Stimulated activated CD8-positive, alpha-beta memory T cell treated with anti-CD3 and anti-CD28 coated beads, Interleukin-12 subunit alpha, Interleukin-12 subunit beta, amount 100 ng/mL, for 24 hours (primary cell): ENCODE measurements around the gene PRPF18.

ENCODE experiments used
- DNase-seq: peaks from one replicate; pipeline ENCODE4 v3.0.0-alpha.2; 2020; ENCODE audit errors: extremely low read depth

PRPF18 gene

GRCh38 chr10:13669182-13669855 is 82.6 kb downstream of the PRPF18 start:
- DNase-seq = no peak

GRCh38 chr10:13669901-13670300 is 83.1 kb downstream of the PRPF18 start:
- no peak for DNase-seq

GRCh38 chr10:13670311-13670710 is 83.5 kb downstream of the PRPF18 start:
- no peak for DNase-seq

- DNase-seq = no peak
These were observed 85.1 kb downstream of the PRPF18 start for GRCh38 chr10:13671904-13672303.

GRCh38 chr10:13672548-13672947 is 85.8 kb downstream of the PRPF18 start:
- no peak for DNase-seq

- DNase-seq = no peak
These were observed 86.4 kb downstream of the PRPF18 start for GRCh38 chr10:13673156-13673555.

GRCh38 chr10:13674645-13675588 is 88.2 kb downstream of the PRPF18 start:
- no peak for DNase-seq

GRCh38 chr10:13678101-13678843 is 91.5 kb downstream of the PRPF18 start:
- no peak for DNase-seq
